NB4 (cell line): ENCODE measurements around the gene DNAJC6.

Source experiments
- POLR2A ChIP-seq: IDR thresholded peaks from 2 replicates; pipeline ENCODE4 v1.6.1; 2011; ENCODE audit warnings: mild to moderate bottlenecking; ENCODE audit not compliant: insufficient read length; ENCODE audit errors: extremely low read depth
- TF ChIP-seq, protein P1 (sequence below): IDR thresholded peaks from one replicate; pipeline ENCODE4 v1.5.1; 2012; ENCODE audit warnings: low read depth, low read length

DNA sequence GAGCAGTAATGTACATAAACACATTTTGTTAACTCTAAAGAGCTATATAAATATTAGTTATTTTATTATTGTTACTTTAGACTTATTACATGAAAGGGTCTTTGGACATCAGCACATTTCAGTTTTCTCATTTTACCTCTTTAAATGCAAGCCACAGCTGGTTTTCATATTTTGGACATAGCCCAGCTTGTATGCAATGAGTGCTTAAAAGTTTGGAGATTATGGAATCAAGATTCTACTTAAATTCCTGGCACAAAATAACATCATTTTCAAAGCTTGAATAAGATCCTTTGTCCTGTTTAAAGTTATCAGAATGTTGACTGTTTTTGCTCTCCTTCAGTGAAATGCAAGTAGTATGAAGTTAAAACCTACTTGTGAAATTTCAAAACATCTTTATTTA lies 95.6 kb downstream of the DNAJC6 start:
- TF ChIP-seq, protein P1, sequence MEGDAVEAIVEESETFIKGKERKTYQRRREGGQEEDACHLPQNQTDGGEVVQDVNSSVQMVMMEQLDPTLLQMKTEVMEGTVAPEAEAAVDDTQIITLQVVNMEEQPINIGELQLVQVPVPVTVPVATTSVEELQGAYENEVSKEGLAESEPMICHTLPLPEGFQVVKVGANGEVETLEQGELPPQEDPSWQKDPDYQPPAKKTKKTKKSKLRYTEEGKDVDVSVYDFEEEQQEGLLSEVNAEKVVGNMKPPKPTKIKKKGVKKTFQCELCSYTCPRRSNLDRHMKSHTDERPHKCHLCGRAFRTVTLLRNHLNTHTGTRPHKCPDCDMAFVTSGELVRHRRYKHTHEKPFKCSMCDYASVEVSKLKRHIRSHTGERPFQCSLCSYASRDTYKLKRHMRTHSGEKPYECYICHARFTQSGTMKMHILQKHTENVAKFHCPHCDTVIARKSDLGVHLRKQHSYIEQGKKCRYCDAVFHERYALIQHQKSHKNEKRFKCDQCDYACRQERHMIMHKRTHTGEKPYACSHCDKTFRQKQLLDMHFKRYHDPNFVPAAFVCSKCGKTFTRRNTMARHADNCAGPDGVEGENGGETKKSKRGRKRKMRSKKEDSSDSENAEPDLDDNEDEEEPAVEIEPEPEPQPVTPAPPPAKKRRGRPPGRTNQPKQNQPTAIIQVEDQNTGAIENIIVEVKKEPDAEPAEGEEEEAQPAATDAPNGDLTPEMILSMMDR, result no peak
- no peak for TF ChIP-seq POLR2A
